SU-DHL-6 (cell line): ENCODE data around the gene TMEM117.

ENCODE experiments used
- EZH2phosphoT487 ChIP-seq: fragments of 200-600 bp; sonication (generic), shearing (Covaris generic); conservative IDR thresholded peaks from 2 replicates; pipeline ENCODE4 v1.6.1; 2018; ENCODE audit warnings: mild to moderate bottlenecking, antibody characterized with exemption, low read length, moderate library complexity, mixed read lengths
- TF ChIP-seq, protein P1 (sequence below): fragments of 200-600 bp; sonication (generic); IDR thresholded peaks from one replicate; pipeline ENCODE4 v1.5.1; 2017; ENCODE audit warnings: antibody characterized with exemption, mild to moderate bottlenecking, low read length, moderate library complexity; ENCODE audit not compliant: insufficient read depth, poor library complexity, severe bottlenecking

DNA sequence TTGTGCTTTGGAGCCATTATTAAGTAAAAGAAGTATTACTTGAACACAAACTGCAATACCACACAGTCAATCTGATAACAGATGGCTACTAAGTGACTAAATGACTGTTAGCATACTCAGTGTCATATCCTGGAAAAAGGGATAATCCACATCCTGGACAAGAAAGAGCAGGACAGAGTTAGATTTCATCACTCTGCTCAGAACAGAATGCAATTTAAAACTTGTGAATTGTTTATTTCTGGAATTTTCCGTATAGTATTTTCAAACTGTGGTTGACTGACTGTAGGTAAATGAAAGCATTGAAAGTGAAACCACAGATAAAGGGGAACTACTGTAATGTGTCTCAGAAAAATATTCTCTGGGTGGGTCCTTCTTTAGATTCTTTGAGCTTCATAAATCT lies 458.8 kb downstream of the TMEM117 start:
- TF ChIP-seq, protein P1, sequence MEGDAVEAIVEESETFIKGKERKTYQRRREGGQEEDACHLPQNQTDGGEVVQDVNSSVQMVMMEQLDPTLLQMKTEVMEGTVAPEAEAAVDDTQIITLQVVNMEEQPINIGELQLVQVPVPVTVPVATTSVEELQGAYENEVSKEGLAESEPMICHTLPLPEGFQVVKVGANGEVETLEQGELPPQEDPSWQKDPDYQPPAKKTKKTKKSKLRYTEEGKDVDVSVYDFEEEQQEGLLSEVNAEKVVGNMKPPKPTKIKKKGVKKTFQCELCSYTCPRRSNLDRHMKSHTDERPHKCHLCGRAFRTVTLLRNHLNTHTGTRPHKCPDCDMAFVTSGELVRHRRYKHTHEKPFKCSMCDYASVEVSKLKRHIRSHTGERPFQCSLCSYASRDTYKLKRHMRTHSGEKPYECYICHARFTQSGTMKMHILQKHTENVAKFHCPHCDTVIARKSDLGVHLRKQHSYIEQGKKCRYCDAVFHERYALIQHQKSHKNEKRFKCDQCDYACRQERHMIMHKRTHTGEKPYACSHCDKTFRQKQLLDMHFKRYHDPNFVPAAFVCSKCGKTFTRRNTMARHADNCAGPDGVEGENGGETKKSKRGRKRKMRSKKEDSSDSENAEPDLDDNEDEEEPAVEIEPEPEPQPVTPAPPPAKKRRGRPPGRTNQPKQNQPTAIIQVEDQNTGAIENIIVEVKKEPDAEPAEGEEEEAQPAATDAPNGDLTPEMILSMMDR, result no peak
- TF ChIP-seq EZH2phosphoT487, result no peak
